Loucy (cell line): Measurements from ENCODE around the gene SLC26A2.

Experiments
- H2AFZ ChIP-seq: fragments of 200-600 bp; sonication (generic); 2 replicates; pipeline ENCODE4 v1.6.0; 2016; ENCODE audit warnings: antibody characterized with exemption, mild to moderate bottlenecking, low read length, moderate library complexity
- H3F3A ChIP-seq: fragments of 200-600 bp; 2 replicates; pipeline ENCODE4 v1.6.0; 2016; ENCODE audit warnings: antibody characterized with exemption, low read depth, mild to moderate bottlenecking
- H3K27me3 ChIP-seq: fragments of 200-600 bp; sonication (generic); 2 replicates; pipeline ENCODE4 v1.6.1; 2014; ENCODE audit warnings: low read length, mild to moderate bottlenecking; ENCODE audit not compliant: insufficient read depth, poor library complexity, severe bottlenecking
- H3K36me3 ChIP-seq: fragments of 200-600 bp; sonication (generic); 2 replicates; pipeline ENCODE4 v1.6.1; 2016; ENCODE audit warnings: low read length; ENCODE audit not compliant: insufficient read depth
- H3K4me1 ChIP-seq: fragments of 200-600 bp; sonication (generic); 2 replicates; pipeline ENCODE4 v1.5.1; 2014; ENCODE audit warnings: low read length, mild to moderate bottlenecking; ENCODE audit not compliant: insufficient read depth, poor library complexity, severe bottlenecking
- H3K4me2 ChIP-seq: fragments of 200-600 bp; sonication (generic); 2 replicates; pipeline ENCODE4 v1.6.0; 2014; ENCODE audit warnings: antibody characterized with exemption, low read length, low read depth, mild to moderate bottlenecking; ENCODE audit not compliant: poor library complexity, severe bottlenecking
- H3K4me3 ChIP-seq: fragments of 200-600 bp; sonication (generic); 2 replicates; pipeline ENCODE4 v1.5.1; 2014; ENCODE audit warnings: low read length, mild to moderate bottlenecking, mixed read lengths; ENCODE audit not compliant: poor library complexity, severe bottlenecking
- H3K79me2 ChIP-seq: fragments of 200-600 bp; sonication (generic); 2 replicates; pipeline ENCODE4 v1.6.1; 2014; ENCODE audit warnings: low read length; ENCODE audit not compliant: insufficient read depth
- H3K9ac ChIP-seq: fragments of 200-600 bp; sonication (generic); 2 replicates; pipeline ENCODE4 v1.6.0; 2014; ENCODE audit warnings: mild to moderate bottlenecking, low read depth, low read length, moderate library complexity; ENCODE audit not compliant: poor library complexity, severe bottlenecking
- H3K9me2 ChIP-seq: fragments of 200-600 bp; sonication (generic); replicated peaks from 2 replicates; pipeline ENCODE4 v1.6.1; 2016; ENCODE audit warnings: low read depth, low read length, mixed read lengths
- H3K9me3 ChIP-seq: fragments of 200-600 bp; sonication (generic); 2 replicates; pipeline ENCODE4 v1.6.1; 2014; ENCODE audit warnings: mild to moderate bottlenecking, antibody characterized with exemption, low read length, low read depth; ENCODE audit not compliant: insufficient read depth
- H4K20me1 ChIP-seq: fragments of 200-600 bp; sonication (generic); 2 replicates; pipeline ENCODE4 v1.6.0; 2014; ENCODE audit warnings: antibody characterized with exemption, low read length, mild to moderate bottlenecking; ENCODE audit not compliant: insufficient read depth, poor library complexity, severe bottlenecking
- EZH2phosphoT487 ChIP-seq: fragments of 200-600 bp; IDR thresholded peaks from 2 replicates; pipeline ENCODE4 v1.6.1; 2018; ENCODE audit warnings: antibody characterized with exemption, mild to moderate bottlenecking, moderate library complexity, borderline replicate concordance
- TF ChIP-seq, protein P1 (sequence below): fragments of 200-600 bp; sonication (generic); conservative IDR thresholded peaks from 2 replicates; pipeline ENCODE4 v1.5.1; 2014; ENCODE audit warnings: mild to moderate bottlenecking, antibody characterized with exemption, low read length

SLC26A2 gene

DNA sequence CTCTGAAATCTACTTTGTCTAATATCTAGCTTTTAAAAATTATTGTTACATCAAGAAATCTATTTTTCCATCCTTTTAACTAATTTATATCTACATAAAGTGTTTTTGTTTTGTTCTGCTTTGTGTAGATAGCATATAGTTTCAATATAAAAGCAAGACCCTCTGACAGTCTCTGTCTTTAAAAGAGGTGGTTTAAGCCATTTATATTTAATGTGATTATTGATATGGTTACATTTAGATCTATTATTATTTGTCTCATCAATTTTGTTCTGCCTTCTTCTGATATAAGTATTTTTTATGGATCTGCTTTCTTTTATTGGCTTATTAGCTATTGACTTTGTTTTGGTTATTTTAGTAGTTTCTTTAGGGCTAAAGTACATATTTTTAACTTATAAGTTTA, 56.0 kb downstream of the SLC26A2 start:
- Histone ChIP-seq H2AFZ (no peak overlapping the region), H3F3A (no peaks in the 10 kb centered on the region), H3K9me3 (peaks cover 2% of the 10 kb centered on the region; the same call in 1 of the 2 replicates), H3K4me3 (no peak overlapping the region), H4K20me1 (no peaks in the 10 kb centered on the region), H3K27me3 (no peaks in the 10 kb centered on the region), H3K9ac (no peak overlapping the region), H3K9me2 (no peaks in the 10 kb centered on the region), H3K36me3 (peaks cover 96% of the 10 kb centered on the region), H3K4me2 (no peak overlapping the region), H3K79me2 (no peaks in the 10 kb centered on the region), H3K4me1 (no peaks in the 10 kb centered on the region)
- TF ChIP-seq, protein P1, sequence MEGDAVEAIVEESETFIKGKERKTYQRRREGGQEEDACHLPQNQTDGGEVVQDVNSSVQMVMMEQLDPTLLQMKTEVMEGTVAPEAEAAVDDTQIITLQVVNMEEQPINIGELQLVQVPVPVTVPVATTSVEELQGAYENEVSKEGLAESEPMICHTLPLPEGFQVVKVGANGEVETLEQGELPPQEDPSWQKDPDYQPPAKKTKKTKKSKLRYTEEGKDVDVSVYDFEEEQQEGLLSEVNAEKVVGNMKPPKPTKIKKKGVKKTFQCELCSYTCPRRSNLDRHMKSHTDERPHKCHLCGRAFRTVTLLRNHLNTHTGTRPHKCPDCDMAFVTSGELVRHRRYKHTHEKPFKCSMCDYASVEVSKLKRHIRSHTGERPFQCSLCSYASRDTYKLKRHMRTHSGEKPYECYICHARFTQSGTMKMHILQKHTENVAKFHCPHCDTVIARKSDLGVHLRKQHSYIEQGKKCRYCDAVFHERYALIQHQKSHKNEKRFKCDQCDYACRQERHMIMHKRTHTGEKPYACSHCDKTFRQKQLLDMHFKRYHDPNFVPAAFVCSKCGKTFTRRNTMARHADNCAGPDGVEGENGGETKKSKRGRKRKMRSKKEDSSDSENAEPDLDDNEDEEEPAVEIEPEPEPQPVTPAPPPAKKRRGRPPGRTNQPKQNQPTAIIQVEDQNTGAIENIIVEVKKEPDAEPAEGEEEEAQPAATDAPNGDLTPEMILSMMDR, result no peak
- TF ChIP-seq EZH2phosphoT487, result no peak

DNA sequence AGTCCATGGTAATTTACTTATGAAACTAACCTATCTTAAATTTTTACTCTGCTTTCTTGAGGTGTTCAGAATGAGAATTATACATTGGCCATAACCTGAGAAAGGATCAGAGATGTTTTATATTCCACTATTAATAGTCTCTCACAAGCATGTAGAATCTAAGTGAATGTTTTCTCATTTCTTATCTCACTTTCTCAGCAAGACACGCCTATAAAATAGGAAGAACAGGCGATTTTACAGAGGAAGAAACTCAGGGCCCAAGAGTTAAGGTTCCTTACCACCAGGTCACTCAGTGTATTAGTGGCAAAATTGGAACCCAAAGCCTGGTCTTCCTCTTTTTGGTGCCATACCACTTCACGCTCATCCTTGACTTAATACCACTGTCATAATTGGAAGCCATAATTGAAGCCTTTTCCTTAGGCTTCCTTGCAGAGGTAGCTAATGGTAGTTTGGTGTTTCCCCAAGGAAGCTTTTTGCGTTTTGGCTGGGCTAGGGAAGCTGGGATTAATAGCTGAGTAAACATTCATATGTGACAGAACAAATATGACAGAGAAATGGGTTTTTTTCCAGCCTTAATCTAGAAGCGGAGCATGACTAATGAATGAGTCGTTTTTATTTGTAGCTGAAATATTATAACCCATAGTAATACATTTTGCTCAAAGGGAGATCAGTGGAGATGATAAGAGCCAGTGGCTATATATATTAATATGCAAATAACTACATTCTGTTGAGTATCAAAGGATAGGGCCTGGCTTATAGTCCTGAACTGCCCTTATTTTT, 56.9 kb downstream of the SLC26A2 start:
- no peak overlapping the region for H2AFZ ChIP-seq
- H3K4me2 ChIP-seq, result no peak overlapping the region
- no peaks in the 10 kb centered on the region for H4K20me1 ChIP-seq
- no peaks in the 10 kb centered on the region for H3K79me2 ChIP-seq
- H3K9me3 ChIP-seq, result peaks cover 2% of the 10 kb centered on the region; the same call in 1 of the 2 replicates
- no peaks in the 10 kb centered on the region for H3K9me2 ChIP-seq
- peaks cover 97% of the 10 kb centered on the region for H3K36me3 ChIP-seq
- no peak overlapping the region for H3K9ac ChIP-seq
- no peaks in the 10 kb centered on the region for H3K27me3 ChIP-seq
- H3K4me3 ChIP-seq, result no peak overlapping the region
- no peaks in the 10 kb centered on the region for H3F3A ChIP-seq
- no peak for TF ChIP-seq EZH2phosphoT487
- TF ChIP-seq, protein P1, result no peak
- H3K4me1 ChIP-seq, result no peaks in the 10 kb centered on the region

DNA sequence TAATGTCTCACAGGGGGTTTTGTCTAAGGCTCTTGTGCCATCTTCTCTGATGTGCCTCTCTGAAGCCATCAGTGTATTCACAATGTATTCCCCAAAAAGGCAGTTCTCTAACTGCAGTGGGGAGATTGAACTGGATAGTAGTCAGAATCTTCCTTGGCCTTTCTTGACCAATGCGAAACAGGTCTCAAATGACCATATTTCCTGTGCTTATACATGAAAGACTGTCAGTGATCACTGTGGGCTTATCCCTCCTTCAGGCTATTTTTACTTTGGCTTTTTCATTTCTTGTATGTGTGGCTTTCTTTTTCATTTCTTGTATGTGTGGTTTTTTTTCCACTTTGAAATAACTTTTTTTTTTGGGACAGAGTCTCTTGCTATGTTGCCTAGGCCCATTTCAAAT, 59.7 kb downstream of the SLC26A2 start:
- Histone ChIP-seq H3K9ac (no peak overlapping the region), H2AFZ (no peak overlapping the region), H3K9me3 (no peaks in the 10 kb centered on the region; the same call in 1 of the 2 replicates), H3K9me2 (no peaks in the 10 kb centered on the region), H3K79me2 (no peaks in the 10 kb centered on the region), H3K4me3 (no peak overlapping the region), H4K20me1 (no peaks in the 10 kb centered on the region), H3K27me3 (no peaks in the 10 kb centered on the region), H3K4me1 (no peaks in the 10 kb centered on the region), H3K36me3 (peaks cover 97% of the 10 kb centered on the region), H3K4me2 (no peak overlapping the region), H3F3A (no peaks in the 10 kb centered on the region)
- no peak for TF ChIP-seq EZH2phosphoT487
- TF ChIP-seq, protein P1, result no peak
